HEK293 (cell line): ENCODE results near the gene C1orf174.

Experiments used
- CTCF ChIA-PET: fragments of 350-600 bp; formaldehyde crosslinking; extraction: SDS; loops from one replicate; lab custom pipeline; 2021; ENCODE audit warnings: antibody characterized with exemption; lab: Yijun Ruan, JAX
- POLR2A ChIA-PET: fragments of 300-600 bp; formaldehyde crosslinking; extraction: SDS; loops from one replicate; lab custom pipeline; 2020; ENCODE audit warnings: antibody characterized with exemption, inconsistent platforms; lab: Yijun Ruan, JAX
- H3K27ac ChIP-seq: fragments of 200-500 bp; sonication (Bioruptor generic); 2 replicates; pipeline ENCODE4 v1.5.1; 2014; ENCODE audit warnings: low read depth, low read length, control low read depth, inconsistent platforms; ENCODE audit errors: extremely low read depth
- H3K36me3 ChIP-seq, 2 experiments: fragments of 200-500 bp in 1 of 2; sonication (Bioruptor generic) in 1 of 2; 1 replicate in 1 of 2; 2 replicates in 1 of 2; pipeline ENCODE4 v1.5.1; 2014 to 2017; ENCODE audit warnings: inconsistent platforms in 2 of 2, low read length in 2 of 2; ENCODE audit not compliant: control insufficient read depth in 2 of 2, insufficient read depth in 1 of 2
- H3K4me1 ChIP-seq: fragments of 200-500 bp; sonication (Bioruptor generic); 2 replicates; pipeline ENCODE4 v1.5.1; 2014; ENCODE audit warnings: mild to moderate bottlenecking, low read length, inconsistent platforms; ENCODE audit not compliant: control insufficient read depth, insufficient read depth
- H3K4me3 ChIP-seq: 2 replicates; pipeline ENCODE4 v1.5.1; 2011; ENCODE audit warnings: low read depth, mild to moderate bottlenecking, control low read depth, low read length, moderate library complexity
- H3K9me3 ChIP-seq: fragments of 200-500 bp; sonication (Bioruptor generic); 2 replicates; pipeline ENCODE4 v1.5.1; 2014; ENCODE audit warnings: low read depth, low read length, inconsistent platforms; ENCODE audit not compliant: control insufficient read depth, insufficient read depth
- AEBP2 ChIP-seq: fragments of 450-650 bp; formaldehyde crosslinking; IDR thresholded peaks from 2 replicates; pipeline ENCODE4 v1.5.1; 2016; ENCODE audit warnings: missing biosample characterization, missing genetic modification characterization, borderline replicate concordance
- HOXC10 ChIP-seq: sonication (generic); formaldehyde crosslinking; IDR thresholded peaks from 2 replicates; pipeline ENCODE4 v1.8.1; 2023; ENCODE audit warnings: mild to moderate bottlenecking, missing genetic modification reagents
- KLF10 ChIP-seq: fragments of 450-650 bp; IDR thresholded peaks from 2 replicates; pipeline ENCODE4 v1.5.1; 2018; ENCODE audit warnings: missing biosample characterization, mild to moderate bottlenecking, missing genetic modification characterization
- KLF9 ChIP-seq: fragments of 450-650 bp; formaldehyde crosslinking; IDR thresholded peaks from 2 replicates; pipeline ENCODE4 v1.5.1; 2016; ENCODE audit warnings: missing biosample characterization, missing genetic modification characterization, low read depth
- MYNN ChIP-seq: fragments of 450-650 bp; formaldehyde crosslinking; IDR thresholded peaks from 2 replicates; pipeline ENCODE4 v1.5.1; 2016; ENCODE audit warnings: missing biosample characterization, missing genetic modification characterization, borderline replicate concordance
- PRDM10 ChIP-seq: fragments of 450-650 bp; formaldehyde crosslinking; IDR thresholded peaks from 2 replicates; pipeline ENCODE4 v1.5.1; 2016; ENCODE audit warnings: missing biosample characterization, missing genetic modification characterization
- TRIM28 ChIP-seq: IDR thresholded peaks from 2 replicates; pipeline ENCODE4 v1.6.1; 2011; ENCODE audit warnings: low read length, control low read depth, borderline replicate concordance
- ZBTB11 ChIP-seq: fragments of 450-650 bp; formaldehyde crosslinking; conservative IDR thresholded peaks from 2 replicates; pipeline ENCODE4 v1.5.1; 2016; ENCODE audit warnings: low read depth, missing biosample characterization, missing genetic modification characterization
- ZBTB8A ChIP-seq: fragments of 450-650 bp; formaldehyde crosslinking; IDR thresholded peaks from 2 replicates; pipeline ENCODE4 v1.5.1; 2016; ENCODE audit warnings: missing biosample characterization, missing genetic modification characterization
- ZNF140 ChIP-seq: fragments of 450-650 bp; formaldehyde crosslinking; IDR thresholded peaks from 2 replicates; pipeline ENCODE4 v1.5.1; 2016; ENCODE audit warnings: missing biosample characterization, missing genetic modification characterization
- ZNF19 ChIP-seq: fragments of 450-650 bp; formaldehyde crosslinking; IDR thresholded peaks from 2 replicates; pipeline ENCODE4; 2016; ENCODE audit warnings: missing biosample characterization, missing genetic modification characterization, low read depth
- ZNF311 ChIP-seq: fragments of 450-650 bp; formaldehyde crosslinking; IDR thresholded peaks from 2 replicates; pipeline ENCODE4 v1.5.1; 2017; ENCODE audit warnings: missing biosample characterization, missing genetic modification characterization, borderline replicate concordance
- ZNF341 ChIP-seq: fragments of 450-650 bp; formaldehyde crosslinking; IDR thresholded peaks from 2 replicates; pipeline ENCODE4; 2016; ENCODE audit warnings: low read depth, missing biosample characterization, missing genetic modification characterization
- ZNF530 ChIP-seq: fragments of 450-650 bp; formaldehyde crosslinking; IDR thresholded peaks from 2 replicates; pipeline ENCODE4 v1.5.1; 2016; ENCODE audit warnings: low read depth, missing biosample characterization, missing genetic modification characterization
- ZNF571 ChIP-seq: fragments of 450-650 bp; formaldehyde crosslinking; IDR thresholded peaks from 2 replicates; pipeline ENCODE4 v1.5.0; 2017; ENCODE audit warnings: missing biosample characterization, missing genetic modification characterization
- ZNF677 ChIP-seq: fragments of 450-650 bp; IDR thresholded peaks from 2 replicates; pipeline ENCODE4 v1.5.0; 2018; ENCODE audit warnings: missing biosample characterization, mild to moderate bottlenecking, missing genetic modification characterization, moderate library complexity
- ZNF777 ChIP-seq: fragments of 450-650 bp; formaldehyde crosslinking; IDR thresholded peaks from 2 replicates; pipeline ENCODE4 v1.5.1; 2017; ENCODE audit warnings: missing biosample characterization, missing genetic modification characterization, borderline replicate concordance
- ZNF837 ChIP-seq: fragments of 450-650 bp; formaldehyde crosslinking; IDR thresholded peaks from 2 replicates; pipeline ENCODE4 v1.5.1; 2016; ENCODE audit warnings: missing biosample characterization, missing genetic modification characterization
- ZSCAN30 ChIP-seq: fragments of 450-650 bp; IDR thresholded peaks from 2 replicates; pipeline ENCODE4 v1.5.1; 2018; ENCODE audit warnings: missing biosample characterization, mild to moderate bottlenecking, missing genetic modification characterization, moderate library complexity
- ZSCAN4 ChIP-seq: fragments of 450-650 bp; formaldehyde crosslinking; IDR thresholded peaks from 2 replicates; pipeline ENCODE4 v1.5.1; 2017; ENCODE audit warnings: missing biosample characterization, missing genetic modification characterization

Gene C1orf174

GRCh38 chr1:3932156-3932919 lies 32.3 kb upstream of the C1orf174 start (continued):
- no peak for TF ChIP-seq ZBTB11 (tag by site-specific recombination)
- TF ChIP-seq ZBTB8A (tag by site-specific recombination): no peak
- TF ChIP-seq ZNF311: no peak
- no peak for TF ChIP-seq TRIM28

GRCh38 chr1:3931007-3931912 lies 31.2 kb upstream of the C1orf174 start:
- POLR2A ChIA-PET: no interaction called here
- CTCF ChIA-PET: interaction anchor here (0.6 kb wide), 2 partner anchors 67 to 142 kb away, joined by 4 to 6 read pairs; no protein-coding TSS in a partner anchor

GRCh38 chr1:3930301-3931006 lies 30.4 kb upstream of the C1orf174 start:
- H3K27ac ChIP-seq: no peak overlapping the region
- H3K36me3 ChIP-seq: no peaks in the 10 kb centered on the region
- no peak overlapping the region for H3K4me3 ChIP-seq
- ChIA-PET POLR2A (no interaction called here), CTCF (interaction anchor here (0.6 kb wide), 1 partner anchor 142 kb away, joined by 6 read pairs; no protein-coding TSS in a partner anchor)
- H3K4me1 ChIP-seq: no peaks in the 10 kb centered on the region
- H3K9me3 ChIP-seq: no peaks in the 10 kb centered on the region
- TF ChIP-seq KLF10 (tag by site-specific recombination): no peak
- TF ChIP-seq PRDM10: no peak
- no peak for TF ChIP-seq HOXC10 (CRISPR knock-in tag)
- no peak for TF ChIP-seq MYNN
- no peak for TF ChIP-seq ZNF837 (tag by site-specific recombination)
- no peak for TF ChIP-seq ZSCAN4 (tag by site-specific recombination)
- TF ChIP-seq ZNF571 (tag by site-specific recombination): peak; percentile 85; the same call in 1 of the 2 replicates
- TF ChIP-seq ZNF341 (tag by site-specific recombination): no peak
- no peak for TF ChIP-seq ZNF777 (tag by site-specific recombination)
- no peak for TF ChIP-seq ZNF530
- no peak for TF ChIP-seq ZNF140 (tag by site-specific recombination)
- no peak for TF ChIP-seq ZSCAN30 (tag by site-specific recombination)

More at GRCh38 chr1:3931007-3931912, 31.2 kb upstream of the C1orf174 start:
- Histone ChIP-seq H3K36me3 (no peaks in the 10 kb centered on the region), H3K27ac (no peak overlapping the region), H3K4me3 (no peak overlapping the region), H3K4me1 (no peaks in the 10 kb centered on the region), H3K9me3 (no peaks in the 10 kb centered on the region)
- TF ChIP-seq HOXC10 (CRISPR knock-in tag): no peak
- no peak for TF ChIP-seq ZNF19 (tag by site-specific recombination)
- no peak for TF ChIP-seq AEBP2 (tag by site-specific recombination)
- no peak for TF ChIP-seq ZNF677
- TF ChIP-seq KLF9 (tag by site-specific recombination): no peak
